M059J (cell line): ENCODE data around the gene MMD2. TPM values are rescaled to one million over a fixed set of nuclear protein-coding genes. Genes with fewer than 3 reads are reported as not detected.
A peak's percentile ranks its signal among the peaks of the same experiment; 100 is the strongest.
"Not testable (repeated sequence)": the region's sequence is repeated elsewhere in the genome, so short reads cannot be mapped to it uniquely, and the experiment has no call there.

Experiments
- DNase-seq: peaks from one replicate; pipeline ENCODE4 v3.0.0-alpha.2; 2012; ENCODE audit warnings: low read depth
- total RNA-seq: library from RNA; depleted of rRNA; stranded (reverse); fragments of >200 nt; shearing (Covaris generic); gene quantifications from 2 replicates; pipeline ENCODE4 v1.2.3, GENCODE V29; 2014

Gene MMD2
- total RNA-seq, 1 experiment from 2014 or later: not detected

GRCh38 chr7:4894482-4894881 lies 64.5 kb downstream of the MMD2 start:
- no peak for DNase-seq

- DNase-seq: no peak
Measured at GRCh38 chr7:4893929-4894475, 65.0 kb downstream of the MMD2 start.

- DNase-seq: not testable (repeated sequence)
Measured at GRCh38 chr7:4893188-4893587, 65.8 kb downstream of the MMD2 start.

GRCh38 chr7:4891522-4891921 lies 67.5 kb downstream of the MMD2 start:
- DNase-seq: not testable (repeated sequence)

GRCh38 chr7:4889682-4890081 lies 69.3 kb downstream of the MMD2 start:
- DNase-seq: no peak

- DNase-seq: no peak
Measured at GRCh38 chr7:4888161-4888560, 70.8 kb downstream of the MMD2 start.

- no peak for DNase-seq
Measured at GRCh38 chr7:4886671-4887070, 72.3 kb downstream of the MMD2 start.

GRCh38 chr7:4885317-4885807 lies 73.6 kb downstream of the MMD2 start:
- DNase-seq: no peak

GRCh38 chr7:4884164-4884563 lies 74.8 kb downstream of the MMD2 start:
- no peak for DNase-seq

- DNase-seq: peak; percentile 40
Measured at GRCh38 chr7:4883372-4884144, 75.4 kb downstream of the MMD2 start, which contains the start of gene RADIL. RADIL (minus strand) TSS chr7:4883716; CDS start chr7:4878139, 5,577 bp downstream.

GRCh38 chr7:4883033-4883371 lies 76.0 kb downstream of the MMD2 start:
- no peak for DNase-seq

- DNase-seq: no peak
Measured at GRCh38 chr7:4882169-4883032, 76.6 kb downstream of the MMD2 start.

- no peak for DNase-seq
Measured at GRCh38 chr7:4880218-4880617, 78.8 kb downstream of the MMD2 start.

GRCh38 chr7:4879396-4880081 lies 79.4 kb downstream of the MMD2 start:
- no peak for DNase-seq

GRCh38 chr7:4878336-4879335 lies 80.4 kb downstream of the MMD2 start:
- peak; percentile 42 for DNase-seq

- DNase-seq: no peak
Measured at GRCh38 chr7:4876586-4876985, 82.4 kb downstream of the MMD2 start.

- no peak for DNase-seq
Measured at GRCh38 chr7:4875391-4875790, 83.6 kb downstream of the MMD2 start.

- DNase-seq: no peak
Measured at GRCh38 chr7:4873071-4873944, 85.7 kb downstream of the MMD2 start.

- no peak for DNase-seq
Measured at GRCh38 chr7:4871930-4872675, 86.9 kb downstream of the MMD2 start.
